GM18511 (cell line): ENCODE data around the gene NSUN2.

Experiments
- ATAC-seq: cut with Tn5 transposase; IDR thresholded peaks from one replicate; pipeline ENCODE4 v1.9.1; 2021; ENCODE audit warnings: mild to moderate bottlenecking, moderate library complexity; ENCODE audit not compliant: unreplicated experiment

Gene NSUN2

DNA sequence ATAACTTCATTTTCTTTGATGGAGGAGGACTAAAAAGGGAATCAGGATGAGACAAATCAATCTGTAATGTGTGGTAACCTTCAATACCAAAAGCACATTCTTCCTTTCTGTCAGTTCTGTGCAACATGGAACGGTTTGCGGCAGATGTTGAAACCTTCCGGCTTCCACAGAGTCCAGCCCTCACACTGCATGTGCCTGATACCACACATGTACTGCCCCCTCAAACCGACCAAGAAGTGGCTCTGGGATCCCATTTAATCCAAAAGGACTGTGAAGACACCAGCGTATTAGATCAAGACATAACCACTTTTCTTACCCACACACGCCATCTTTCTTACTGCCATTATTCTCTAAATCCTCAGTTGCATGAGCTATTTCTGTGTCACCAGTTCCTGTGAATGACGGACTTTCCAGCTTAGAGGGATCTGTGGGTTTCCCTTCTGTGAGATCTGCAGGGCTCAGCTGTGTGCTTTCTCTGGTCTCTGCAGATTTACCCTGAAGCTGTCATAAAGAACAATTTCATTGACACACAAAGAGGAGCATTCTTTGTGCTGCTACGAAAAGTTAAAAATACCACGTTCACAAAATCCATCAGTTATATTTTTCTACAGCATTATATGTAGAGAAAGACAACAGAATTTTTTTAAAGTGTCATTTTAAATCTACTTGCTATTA is 25.8 kb downstream of the NSUN2 start:
- no peak for ATAC-seq

DNA sequence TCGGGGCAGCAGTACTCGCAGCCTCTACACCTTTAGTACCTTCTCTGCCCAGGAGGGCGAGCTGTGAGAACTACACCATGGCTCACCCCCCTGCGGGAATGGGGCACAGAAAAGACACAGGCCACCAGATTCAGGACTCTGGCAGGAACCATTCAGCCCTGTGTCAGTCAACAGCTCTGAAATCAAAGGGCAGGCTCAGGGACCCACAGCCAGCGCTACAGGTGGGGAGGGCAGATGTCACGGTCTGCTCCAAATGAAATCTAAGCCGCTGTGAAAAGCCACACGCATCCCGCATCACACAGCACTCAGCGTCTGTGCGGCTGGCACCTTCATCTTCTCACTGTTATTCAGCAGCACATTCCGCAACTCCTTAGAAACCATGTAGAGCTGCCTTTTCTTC is 27.9 kb downstream of the NSUN2 start:
- no peak for ATAC-seq

DNA sequence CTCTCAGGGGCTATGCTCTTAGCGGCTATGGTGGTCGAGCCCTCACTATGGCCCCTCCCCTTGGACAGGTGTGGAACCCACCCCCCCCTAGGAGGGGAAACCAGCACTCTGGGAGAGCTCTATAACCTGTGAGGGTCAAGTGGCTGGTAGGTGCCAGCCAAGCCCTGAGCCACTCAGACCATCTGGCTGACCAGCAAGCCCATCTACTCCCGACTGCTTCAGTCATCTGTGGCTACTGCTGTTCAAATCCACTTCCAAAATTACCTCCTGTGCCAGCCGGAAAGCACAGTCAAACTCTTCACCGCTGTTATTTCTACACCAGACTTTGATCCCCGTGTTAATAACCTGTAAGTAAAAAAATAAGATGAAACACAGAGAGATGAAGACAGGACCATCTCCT is 28.5 kb downstream of the NSUN2 start:
- ATAC-seq = no peak

DNA sequence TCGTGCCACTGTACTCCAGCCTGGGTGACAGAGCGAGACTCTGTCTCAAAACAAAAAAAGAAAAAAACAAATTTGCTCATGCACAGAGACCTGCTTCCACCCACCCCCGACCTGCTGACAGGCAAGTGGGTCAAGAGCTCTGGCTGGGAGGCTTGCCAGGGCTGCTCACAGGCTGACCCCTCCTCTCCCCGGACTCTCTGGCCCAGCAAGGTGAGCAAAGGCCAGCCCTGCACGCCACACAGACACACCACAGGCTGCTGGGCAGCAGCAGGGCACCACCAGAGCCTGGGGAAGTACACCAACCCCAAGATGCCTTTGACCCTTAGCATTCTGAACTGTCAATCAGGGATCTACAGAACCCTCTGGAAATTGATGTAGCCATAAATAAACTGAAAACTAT is 29.2 kb downstream of the NSUN2 start:
- no peak for ATAC-seq

DNA sequence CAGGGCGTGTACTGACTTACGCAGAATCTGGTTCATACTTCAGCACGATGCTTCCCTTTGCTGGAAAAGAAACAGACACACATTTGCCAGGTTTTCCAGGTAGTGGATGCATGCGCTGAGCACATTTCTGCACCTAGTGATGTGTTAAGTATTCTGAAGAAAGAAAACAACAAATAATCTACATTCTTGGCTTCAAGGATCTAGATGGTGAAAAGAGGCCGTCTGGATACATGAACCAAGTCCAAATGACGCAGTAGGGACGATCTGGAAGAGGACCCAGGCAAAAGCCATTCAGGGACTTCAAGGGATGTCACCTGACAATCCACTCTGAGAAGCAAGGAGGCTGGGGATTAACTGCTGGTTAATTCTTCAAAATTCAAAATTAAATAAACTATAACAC is 30.4 kb downstream of the NSUN2 start:
- ATAC-seq = no peak

DNA sequence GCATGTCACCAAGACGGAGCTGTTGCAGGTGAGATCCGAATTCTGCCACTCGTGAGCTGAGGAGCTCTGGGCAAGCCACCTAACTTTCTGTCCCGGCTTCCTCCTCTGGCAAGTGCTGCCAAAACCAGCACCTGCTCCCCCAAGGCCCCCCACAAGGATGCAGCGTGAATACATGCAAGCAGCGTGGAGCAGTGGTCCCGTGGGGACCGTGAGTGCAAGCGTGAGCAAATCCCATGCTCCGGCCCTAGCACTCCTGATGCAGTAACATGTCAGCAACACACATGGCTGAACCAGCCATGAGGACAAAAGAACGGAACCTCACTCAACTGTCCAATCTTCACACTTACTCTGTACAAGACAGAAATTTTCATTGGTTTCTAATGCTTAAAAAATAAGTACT is 31.0 kb downstream of the NSUN2 start:
- no peak for ATAC-seq

DNA sequence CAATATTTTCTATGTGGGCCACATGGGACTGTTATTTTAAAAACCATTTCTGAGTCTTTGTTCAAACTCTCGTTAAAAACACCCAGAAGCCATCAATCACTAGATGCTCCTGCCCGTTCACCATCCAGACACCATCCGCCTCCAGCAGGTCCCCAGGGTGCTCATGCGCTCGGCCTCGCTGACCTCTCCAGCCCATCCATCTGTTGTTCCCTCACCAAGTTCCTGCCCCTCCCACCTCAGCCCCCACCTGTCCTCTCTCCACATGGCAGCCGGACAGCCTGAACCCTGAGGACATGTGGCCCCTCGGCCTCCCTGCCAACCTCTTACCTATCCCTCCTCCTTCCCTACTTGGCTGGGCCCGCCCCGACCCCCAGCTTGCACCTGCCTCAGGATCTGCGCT is 31.6 kb downstream of the NSUN2 start:
- ATAC-seq = no peak

DNA sequence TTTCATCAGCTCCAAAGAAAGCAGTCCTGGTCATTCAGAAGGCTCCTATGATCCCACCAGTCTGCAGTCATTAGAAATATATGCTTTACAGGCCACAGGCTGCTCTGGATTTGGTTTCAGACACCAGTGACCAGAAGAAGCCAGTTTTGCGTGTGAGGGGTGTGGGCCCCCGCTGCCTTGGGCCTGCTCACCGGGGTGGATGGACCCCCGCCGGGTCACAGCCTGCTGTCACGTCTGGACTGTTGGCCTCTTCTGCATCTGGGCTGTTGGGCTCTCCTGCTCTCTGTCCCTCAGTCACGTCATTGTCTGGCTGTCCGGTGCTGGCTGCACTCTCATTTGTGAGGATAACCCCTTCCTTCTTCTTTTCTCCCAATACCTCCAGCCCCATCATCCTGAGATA is 33.1 kb downstream of the NSUN2 start:
- no peak for ATAC-seq

DNA sequence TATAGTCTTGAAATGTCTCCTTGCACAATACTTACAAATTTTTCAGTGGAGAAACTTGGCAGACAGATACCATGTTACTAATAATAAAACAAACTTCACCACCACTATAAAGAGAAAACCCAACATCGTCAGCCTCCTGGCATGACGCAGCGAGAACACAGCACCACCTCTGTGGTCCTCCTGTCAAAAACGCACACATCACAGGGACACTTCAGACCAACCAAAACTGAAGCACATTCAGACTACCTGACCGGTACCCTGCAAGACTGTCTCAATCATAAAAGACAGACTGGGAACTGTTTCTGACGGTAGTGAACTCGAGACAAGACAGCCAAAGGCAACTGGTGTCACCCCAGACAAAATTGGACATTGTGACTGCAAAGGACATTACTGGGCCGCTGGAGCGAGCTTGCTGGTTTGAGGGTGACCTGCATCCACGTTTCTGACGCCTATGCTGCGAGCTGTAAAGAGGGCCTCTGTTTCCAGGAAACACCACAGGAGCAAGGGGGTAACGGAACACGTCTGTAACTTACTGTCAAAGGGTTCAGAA is 34.4 kb downstream of the NSUN2 start:
- no peak for ATAC-seq

DNA sequence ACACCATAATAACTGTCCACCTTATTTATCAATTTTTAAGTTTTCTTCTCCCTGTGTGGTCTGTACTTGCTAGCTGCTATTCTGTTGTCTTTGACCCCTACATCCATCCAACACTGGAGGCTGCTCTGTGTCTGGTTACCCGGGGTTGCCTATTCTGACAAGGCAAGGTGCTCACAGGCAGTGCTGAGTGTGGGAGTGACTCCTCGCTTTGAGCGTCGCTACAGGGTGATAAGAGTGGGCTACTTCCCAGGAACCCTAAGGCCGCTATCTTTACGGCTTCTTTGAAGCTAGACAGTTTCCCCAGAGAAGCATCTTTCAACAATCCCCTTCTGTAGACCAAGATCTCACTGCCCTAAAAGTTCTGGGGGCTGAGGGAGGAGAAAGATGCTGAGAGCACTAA is 35.3 kb downstream of the NSUN2 start:
- no peak for ATAC-seq

DNA sequence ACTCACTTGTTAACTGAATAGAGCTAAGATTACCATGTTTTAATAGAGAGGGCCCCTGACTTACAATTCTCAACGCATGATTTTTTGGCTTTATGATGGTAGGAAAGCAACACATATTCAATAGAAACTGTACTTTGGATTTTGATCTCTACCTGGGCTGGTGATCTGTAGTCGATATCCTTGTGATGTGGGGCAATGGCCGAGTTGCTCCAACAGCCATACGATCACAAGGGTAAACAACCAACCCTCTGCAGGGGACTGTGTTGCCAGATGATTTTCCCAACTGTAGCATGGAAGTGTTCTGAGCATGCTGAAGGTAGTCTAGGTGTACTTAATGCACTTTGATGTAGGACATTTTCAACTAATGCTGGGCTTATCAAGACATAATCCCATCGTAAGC is 36.5 kb downstream of the NSUN2 start:
- no peak for ATAC-seq

DNA sequence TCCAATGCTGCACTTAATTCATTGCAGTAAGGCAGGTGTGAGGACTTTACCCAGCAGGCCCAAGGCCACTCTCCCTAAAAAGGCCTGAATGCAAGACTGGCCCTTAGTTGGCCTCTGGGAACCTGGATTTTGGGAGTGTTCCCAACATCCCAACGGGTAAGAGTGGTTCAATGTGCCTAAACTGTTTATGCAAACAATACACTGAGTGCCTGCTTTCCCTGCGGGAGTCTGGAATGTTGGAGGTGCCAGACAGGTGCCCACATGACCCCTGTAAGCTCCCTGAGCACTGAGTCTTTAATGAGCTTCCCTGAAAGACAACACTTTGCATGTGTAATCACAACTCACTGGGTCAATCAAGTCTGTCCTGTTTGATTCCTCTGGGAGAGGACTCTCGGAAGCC is 37.4 kb downstream of the NSUN2 start:
- no peak for ATAC-seq

DNA sequence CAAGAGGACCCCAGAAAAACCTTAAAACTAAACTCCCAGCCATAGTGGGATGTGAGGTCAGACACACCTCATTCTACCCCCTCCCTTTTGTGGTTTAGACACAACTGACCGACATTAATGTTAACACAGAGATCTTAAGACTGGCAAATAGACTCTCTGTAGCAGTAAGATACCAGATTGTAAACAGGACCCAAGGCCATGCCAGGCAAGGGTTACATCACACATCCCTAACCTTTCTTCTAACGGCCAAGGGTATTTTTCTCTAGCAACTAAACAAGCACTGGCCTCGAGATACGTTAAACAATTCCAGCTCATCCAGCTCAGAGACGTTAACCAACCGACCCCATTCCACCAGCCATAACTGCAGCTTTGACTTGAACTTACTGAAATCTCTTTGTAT is 38.8 kb downstream of the NSUN2 start:
- no peak for ATAC-seq

DNA sequence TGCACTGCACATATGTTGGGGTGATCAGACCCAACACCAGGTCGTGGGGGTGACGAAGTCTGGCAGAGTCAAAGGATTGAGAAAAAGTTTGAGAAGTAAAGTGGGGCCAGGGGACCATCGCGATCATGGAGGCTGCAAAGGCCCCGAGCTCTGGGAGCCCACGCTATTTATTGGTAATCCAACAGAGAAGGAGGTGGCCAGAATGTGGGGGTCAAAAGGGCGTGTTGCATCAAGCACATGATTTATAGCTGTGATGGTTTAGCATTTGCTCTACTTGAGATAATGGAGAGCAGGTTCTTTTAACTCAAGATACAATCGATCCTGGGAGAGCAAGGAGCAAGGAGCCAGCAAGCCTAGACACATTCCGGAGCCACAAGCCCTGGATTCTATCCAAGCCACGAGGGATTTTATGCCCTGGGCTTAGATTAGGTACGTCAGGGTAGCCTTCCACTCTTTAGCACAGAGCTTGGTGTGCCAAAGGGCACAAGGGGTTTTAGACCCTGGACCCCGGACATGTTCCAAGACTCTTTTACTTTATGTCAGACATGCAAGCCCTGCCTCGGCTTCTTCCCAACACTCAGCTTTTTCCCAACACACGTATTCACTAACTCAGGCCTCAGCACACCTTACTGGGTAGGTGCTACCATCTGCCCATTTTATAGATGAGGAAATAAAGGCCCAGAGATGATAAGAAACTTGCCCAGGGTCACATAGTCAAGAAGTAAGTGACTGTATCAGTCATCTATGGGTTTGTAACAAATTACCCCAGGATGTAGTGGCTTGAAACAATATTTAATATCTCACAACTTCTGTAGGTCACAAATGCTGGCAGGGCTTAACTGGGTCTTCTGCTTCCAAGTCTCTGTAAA is 39.5 kb downstream of the NSUN2 start:
- no peak for ATAC-seq

DNA sequence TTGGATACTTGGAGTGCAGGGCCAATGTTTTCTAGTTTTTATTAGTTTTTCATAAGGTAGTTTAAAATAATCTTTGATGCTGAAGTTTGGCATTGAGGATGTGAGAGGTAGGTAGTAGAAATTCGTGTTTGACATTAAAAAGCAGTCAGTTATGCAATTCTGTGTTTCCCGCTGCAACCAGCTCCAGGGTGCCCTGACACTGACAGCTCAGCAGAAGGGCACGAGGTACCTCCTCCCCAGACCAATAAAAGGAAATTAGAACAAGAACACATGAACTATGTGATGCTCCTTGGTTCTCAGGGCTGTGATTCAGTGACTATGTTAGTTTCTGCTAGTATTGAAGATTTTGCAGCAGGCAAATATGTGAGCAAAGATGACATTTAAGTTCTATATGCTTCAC is 40.2 kb downstream of the NSUN2 start:
- no peak for ATAC-seq

DNA sequence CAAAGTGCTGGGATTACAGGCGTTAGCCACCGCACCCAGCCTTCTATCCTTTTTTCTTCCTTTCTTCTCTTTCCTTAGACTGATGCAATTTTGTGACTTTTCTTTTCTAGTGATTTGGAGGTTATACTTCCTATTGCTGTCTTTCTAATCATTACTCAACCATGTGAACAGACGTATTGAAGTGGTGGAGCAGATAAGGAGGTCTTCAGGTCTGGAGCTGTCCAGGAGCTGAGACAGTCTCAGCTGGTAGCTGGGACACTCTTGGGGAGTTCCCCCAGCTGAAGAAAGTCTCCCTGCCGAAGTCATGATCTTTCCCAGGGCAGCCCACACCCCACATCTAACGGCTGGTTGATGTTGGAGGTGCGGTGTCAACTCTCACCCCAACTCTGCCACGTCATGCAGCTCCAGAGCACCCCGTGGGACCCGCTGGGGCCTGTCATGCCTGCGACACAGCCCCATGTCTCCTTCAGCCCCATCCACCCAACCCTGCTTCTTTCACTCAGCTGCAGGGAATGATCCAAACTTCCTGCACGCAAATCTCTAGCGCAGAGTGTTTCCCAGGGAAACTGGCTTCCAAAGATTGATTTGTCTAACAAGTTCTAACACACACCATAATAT is 41.1 kb downstream of the NSUN2 start:
- no peak for ATAC-seq

DNA sequence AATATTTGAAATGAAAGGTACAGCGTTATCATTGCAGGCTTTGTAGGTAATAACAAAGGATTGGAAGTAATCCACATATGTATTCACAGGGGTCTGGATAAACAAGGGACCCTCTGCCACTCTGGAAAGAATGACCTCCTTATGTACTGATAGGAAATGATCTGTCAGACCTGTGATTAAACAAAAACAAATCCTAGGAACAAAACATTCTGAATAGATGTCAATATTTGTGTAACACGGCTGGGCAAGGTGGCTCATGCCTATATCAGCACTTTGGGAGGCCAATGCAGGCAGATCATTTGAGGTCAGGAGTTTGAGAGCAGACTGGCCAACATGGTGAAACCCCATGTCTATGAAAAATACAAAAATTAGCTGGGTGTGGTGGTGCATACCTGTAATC is 42.3 kb downstream of the NSUN2 start:
- no peak for ATAC-seq

DNA sequence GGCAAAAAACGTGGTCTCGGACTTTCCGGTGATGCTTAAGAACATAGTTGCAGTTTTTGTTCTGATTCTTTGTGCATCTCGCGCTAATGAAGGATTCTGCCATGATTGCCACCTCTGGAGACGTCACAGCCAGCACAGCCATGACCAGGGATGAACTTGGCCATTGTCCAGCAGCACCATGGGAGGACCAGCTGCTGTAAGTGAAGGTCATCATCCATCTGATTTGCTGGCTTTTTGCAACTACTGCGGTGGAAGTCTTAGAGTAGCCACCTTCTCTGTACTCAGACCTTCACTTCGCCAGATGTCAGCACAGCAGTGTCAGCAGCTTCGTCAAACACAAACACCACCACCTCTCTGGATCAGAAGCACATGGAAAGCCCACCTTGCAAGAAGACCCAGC is 45.7 kb downstream of the NSUN2 start:
- no peak for ATAC-seq

DNA sequence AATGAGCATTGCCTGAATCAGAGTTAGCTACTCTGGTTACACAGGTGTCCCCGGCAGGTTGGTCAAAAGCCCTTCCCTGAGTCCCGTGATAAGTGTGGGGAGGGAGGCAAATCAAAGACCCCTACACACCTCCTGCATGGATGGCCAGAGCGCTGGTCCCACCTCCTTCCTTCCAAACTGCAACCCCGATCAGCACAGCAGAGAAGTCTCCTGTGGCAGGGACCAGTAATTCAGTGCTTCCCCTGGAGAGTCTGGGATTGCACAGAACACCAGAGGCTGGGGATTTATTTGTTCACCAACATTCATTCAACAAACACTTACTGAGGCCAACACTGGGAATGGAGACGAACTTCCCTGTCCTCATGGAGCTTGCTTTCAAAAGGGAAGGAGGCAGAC is 46.2 kb downstream of the NSUN2 start:
- no peak for ATAC-seq

DNA sequence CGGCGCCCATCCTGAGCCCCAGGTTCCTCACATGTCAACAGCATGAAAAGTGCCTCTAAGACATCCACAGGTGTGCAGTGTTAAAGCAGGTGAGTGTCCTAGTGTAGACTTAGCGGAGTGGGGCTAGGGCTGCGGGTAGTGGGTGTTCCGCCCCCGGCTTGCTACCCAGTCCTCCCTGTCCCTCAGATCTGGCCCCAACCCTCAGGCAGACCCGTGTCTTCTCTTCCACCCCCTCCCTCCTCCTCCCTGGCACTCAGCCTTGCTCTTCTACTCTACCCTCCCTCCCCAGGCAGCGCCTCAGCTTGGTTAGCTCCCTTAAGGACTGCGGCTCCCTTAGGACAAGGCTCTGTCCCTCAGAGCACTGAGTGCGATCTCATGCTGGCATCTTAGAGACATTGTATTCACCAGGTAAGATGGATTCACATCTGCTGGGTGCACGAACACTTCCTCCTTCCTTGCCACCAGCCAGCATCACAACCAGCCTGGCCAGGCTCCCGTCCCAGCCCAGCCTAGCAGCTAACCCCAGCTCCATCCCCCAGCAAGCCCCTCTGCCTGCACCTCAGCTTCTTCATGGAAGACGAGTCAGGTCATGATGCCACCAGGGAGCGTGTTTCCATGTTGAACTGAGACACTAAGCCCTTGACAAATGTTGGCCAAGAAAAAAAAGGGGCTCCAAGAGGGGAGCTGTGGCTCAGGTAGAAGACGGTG is 46.8 kb downstream of the NSUN2 start:
- ATAC-seq = no peak

DNA sequence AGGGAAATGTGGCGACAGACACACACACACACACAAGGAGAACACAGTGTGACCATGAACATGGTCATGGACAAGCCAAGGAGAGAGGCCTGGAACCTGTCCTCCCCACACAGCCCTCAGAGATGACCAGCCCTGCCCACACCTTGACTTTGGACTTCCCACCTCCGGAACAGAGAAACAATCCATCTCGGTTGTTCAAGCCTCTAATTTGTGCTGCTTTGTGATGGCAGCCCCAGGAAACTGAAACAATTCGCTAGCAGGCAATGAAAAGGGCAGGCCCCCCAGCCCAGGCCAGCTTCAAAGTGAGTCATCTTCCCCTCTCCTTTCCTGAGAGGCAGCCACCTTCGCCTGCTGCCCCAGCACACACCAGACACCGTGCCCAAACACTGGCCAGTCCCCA is 47.7 kb downstream of the NSUN2 start:
- no peak for ATAC-seq
